Measurements from ENCODE around the gene PDPK1.
A peak's percentile ranks its signal among the peaks of the same experiment; 100 is the strongest.

Gene PDPK1

GRCh38 chr16:2537451-2538379, at the start of gene PDPK1:
TSS of gene PDPK1 (plus strand) at chr16:2538021. CDS start at chr16:2538113, 92 bp downstream.
- DNase-seq (ENCODE audit: low spot score): peak; percentile 94

DNA sequence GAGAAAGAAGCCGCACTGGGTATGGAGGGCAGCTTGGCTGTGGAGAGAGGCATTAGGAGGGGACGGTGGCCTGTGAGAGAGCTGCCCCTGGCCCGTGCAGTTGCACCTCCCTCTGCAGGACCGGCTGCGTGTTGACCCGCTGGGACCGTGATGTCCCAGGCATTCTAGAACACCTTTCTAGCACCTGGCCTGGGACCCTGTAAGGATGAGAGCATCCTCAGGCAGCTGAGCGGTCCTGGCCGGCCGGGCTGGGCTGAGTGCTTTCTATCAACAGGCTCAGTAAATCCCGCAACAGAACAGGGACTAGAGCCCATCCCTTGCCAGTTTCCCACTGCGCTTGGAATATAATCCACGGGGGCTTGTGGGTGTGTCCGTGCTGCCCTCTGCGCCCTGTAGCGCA, 48.2 kb upstream of the PDPK1 start:
- DNase-seq (ENCODE audit: low spot score): no peak

- no peak for DNase-seq (ENCODE audit: low spot score)
Observed at GRCh38 chr16:2490190-2491105, 47.4 kb upstream of the PDPK1 start.

DNA sequence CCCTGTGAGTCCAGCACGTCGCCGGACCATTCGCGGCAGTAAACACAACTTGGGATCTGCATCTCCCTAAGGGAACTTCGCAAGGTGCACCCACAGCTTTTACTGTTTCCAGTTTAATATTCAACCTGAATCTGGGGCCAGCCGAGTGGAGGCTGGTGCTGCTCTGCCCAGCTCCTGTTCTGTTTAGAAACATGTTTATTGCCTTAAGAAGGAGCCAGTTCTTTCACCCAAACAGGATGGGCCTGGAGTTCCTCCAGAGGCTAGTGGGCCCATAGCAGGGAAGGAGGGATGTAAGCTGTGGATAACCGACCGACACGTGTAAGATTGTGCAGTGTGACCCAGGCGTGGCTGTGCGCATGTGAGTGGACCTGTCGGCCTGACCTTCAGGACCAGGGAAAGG, 45.5 kb upstream of the PDPK1 start:
- no peak for DNase-seq (ENCODE audit: low spot score)

DNA sequence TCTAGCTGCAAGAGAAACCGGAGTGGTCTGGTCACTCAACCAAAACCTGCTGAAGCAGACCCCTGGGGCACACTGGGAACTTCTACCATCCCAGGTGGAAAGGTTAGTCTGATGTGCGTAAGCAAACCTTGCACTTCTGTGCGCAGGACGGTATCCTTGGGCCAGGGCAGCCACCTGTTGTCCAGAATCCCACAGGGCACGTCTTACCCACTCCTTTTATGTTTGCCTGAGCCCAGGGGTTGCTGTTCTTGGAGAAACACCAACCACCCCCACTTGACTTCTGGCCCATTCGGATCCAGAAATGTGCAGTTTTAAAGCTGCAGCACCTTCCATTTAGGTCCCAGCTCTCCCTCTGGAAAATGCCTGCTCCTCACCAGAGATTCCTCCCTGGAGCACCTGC, 44.2 kb upstream of the PDPK1 start:
- DNase-seq (ENCODE audit: low spot score): no peak

DNA sequence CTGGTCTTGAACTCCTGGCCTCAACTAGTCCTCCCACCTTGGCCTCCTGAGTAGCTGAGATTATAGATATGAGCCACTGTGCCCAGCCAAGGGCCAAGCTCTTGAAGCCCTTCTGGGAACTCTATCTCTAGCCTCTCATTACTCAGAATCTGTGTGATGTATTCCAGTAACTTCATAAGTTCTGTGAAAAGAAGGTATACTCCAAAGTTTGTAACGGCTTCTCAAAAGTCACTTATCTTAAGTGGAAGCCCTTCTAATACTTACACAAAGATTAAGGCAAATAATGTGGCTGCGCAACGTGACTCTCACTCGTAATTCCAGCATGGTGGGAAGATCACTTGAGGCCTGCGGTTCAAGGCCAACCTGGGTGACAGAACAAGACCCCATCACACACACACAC, 43.2 kb upstream of the PDPK1 start:
- DNase-seq (ENCODE audit: low spot score): no peak

- DNase-seq (ENCODE audit: low spot score): no peak
Observed at GRCh38 chr16:2495041-2495440, 42.8 kb upstream of the PDPK1 start.

DNA sequence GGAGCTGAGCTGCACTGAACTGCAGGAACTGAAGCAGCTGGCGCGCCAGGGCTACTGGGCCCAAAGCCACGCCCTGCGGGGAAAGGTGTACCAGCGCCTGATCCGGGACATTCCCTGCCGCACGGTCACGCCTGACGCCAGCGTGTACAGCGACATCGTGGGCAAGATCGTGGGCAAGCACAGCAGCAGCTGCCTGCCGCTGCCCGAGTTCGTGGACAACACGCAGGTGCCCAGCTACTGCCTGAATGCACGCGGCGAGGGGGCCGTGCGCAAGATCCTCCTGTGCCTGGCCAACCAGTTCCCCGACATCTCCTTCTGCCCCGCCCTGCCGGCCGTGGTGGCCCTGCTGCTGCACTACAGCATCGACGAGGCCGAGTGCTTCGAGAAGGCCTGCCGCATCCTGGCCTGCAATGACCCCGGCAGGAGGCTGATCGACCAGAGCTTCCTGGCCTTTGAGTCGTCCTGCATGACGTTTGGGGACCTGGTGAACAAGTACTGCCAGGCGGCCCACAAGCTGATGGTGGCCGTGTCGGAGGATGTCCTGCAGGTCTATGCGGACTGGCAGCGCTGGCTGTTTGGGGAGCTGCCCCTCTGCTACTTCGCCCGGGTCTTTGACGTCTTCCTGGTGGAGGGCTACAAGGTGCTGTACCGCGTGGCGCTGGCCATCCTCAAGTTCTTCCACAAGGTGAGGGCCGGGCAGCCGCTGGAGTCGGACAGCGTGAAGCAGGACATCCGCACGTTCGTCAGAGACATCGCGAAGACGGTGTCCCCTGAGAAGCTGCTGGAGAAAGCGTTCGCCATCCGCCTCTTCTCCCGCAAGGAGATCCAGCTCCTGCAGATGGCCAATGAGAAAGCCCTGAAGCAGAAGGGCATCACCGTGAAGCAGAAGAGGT, 41.4 kb upstream of the PDPK1 start:
- no peak for DNase-seq (ENCODE audit: low spot score)

- no peak for DNase-seq (ENCODE audit: low spot score)
Observed at GRCh38 chr16:2497116-2497630, 40.6 kb upstream of the PDPK1 start.

GRCh38 chr16:2497695-2498484, 39.9 kb upstream of the PDPK1 start:
- DNase-seq (ENCODE audit: low spot score): no peak

DNA sequence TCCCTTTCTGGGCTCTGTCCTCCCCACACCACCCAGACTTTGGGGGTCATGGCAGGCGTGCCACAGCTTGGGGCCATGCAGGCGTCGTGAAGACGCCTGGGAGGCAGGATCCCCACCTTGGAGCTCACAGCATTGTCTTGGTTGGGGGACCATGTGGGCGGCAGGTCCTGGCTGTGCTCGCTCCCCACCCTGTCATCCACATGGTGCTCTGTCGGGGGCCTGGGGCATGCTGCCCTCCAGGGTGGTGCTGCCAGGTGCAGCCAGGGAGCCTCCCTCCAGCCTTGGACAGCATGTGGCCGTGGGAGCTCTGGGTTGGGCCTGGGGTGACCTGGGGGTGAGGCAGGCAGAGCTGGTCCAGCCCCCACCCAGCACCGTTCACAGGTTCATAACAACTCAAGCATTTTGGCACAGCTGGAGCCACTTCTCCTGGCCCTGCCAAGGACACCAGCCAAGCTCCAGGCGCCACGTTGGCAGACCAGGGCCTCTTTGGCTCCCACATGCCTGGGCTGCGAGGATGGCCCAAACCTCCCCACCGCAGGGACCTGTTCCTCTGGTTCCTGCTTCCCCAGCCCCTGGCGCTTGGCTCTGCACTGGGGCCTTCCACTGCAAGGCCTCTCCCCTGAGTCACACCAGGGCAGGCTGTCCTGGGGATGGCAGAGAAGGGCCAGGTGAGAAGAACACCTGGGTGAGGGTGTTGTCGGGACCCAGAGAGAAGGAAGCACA, 39.1 kb upstream of the PDPK1 start:
- no peak for DNase-seq (ENCODE audit: low spot score)

GRCh38 chr16:2499454-2499853, 38.4 kb upstream of the PDPK1 start:
- no peak for DNase-seq (ENCODE audit: low spot score)

GRCh38 chr16:2499890-2500429, 37.9 kb upstream of the PDPK1 start:
- DNase-seq (ENCODE audit: low spot score): no peak

DNA sequence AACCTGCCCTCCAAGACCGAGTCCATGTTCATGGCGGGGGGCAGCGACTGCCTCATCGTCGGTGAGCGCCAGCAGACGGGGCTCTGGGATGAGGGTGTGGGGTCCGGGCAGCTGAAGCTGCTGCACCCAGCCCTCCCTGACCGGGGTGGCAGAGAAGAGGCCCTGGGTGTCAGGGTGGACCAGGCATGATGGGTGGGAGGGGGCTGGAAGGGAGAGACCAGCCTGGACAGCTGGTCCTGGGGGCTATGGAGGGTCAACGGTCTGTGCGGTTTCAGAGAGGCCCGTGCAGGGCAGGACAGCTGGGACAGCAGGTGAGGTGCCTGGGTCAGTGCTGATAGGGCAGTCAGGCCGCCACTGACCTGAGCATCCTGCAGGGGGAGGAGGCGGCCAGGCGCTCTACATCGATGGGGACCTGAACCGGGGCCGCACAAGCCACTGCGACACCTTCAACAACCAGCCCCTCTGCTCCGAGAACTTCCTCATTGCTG, 37.3 kb upstream of the PDPK1 start:
- DNase-seq (ENCODE audit: low spot score): no peak

- peak; percentile 75 for DNase-seq (ENCODE audit: low spot score)
Observed at GRCh38 chr16:2500918-2501750, 36.7 kb upstream of the PDPK1 start.

- DNase-seq (ENCODE audit: low spot score): no peak
Observed at GRCh38 chr16:2501946-2502895, 35.6 kb upstream of the PDPK1 start.

GRCh38 chr16:2505695-2506094, 32.1 kb upstream of the PDPK1 start:
- DNase-seq (ENCODE audit: low spot score): no peak

Measured in activated CD4-positive, alpha-beta T cell treated with anti-CD3 and anti-CD28 coated beads, Interleukin-2, Interleukin-4, amounts not matched to agents 100 ng/mL and 50 ng/mL, durations not matched to agents 16 hours and 8 hours (primary cell).